ENCODE results near the gene CD151.

The CD151 gene

GRCh38 chr11:819129-819931 lies 13.4 kb upstream of the CD151 start:
- Histone ChIP-seq H3K4me1 (ENCODE audit: insufficient read depth, poor library complexity, severe bottlenecking) (peaks cover 15% of the 10 kb centered on the region), H3K27ac (ENCODE audit: poor library complexity, severe bottlenecking) (peak overlapping the region; percentile 77), H3K27me3 (ENCODE audit: insufficient read depth, poor library complexity, severe bottlenecking) (no peaks in the 10 kb centered on the region), H3K9me3 (ENCODE audit: severe bottlenecking) (no peaks in the 10 kb centered on the region), H3K4me3 (ENCODE audit: severe bottlenecking) (peak overlapping the region; percentile 80), H3K36me3 (ENCODE audit: low read depth) (no peaks in the 10 kb centered on the region)
- peak; percentile 50 for ATAC-seq (ENCODE audit: low read depth)
- TF ChIP-seq CTCF (IDR thresholded peaks at IDR 0.05; ENCODE audit: poor library complexity, severe bottlenecking) = no peak
- DNase-seq (ENCODE audit: low spot score) = no peak

DNA sequence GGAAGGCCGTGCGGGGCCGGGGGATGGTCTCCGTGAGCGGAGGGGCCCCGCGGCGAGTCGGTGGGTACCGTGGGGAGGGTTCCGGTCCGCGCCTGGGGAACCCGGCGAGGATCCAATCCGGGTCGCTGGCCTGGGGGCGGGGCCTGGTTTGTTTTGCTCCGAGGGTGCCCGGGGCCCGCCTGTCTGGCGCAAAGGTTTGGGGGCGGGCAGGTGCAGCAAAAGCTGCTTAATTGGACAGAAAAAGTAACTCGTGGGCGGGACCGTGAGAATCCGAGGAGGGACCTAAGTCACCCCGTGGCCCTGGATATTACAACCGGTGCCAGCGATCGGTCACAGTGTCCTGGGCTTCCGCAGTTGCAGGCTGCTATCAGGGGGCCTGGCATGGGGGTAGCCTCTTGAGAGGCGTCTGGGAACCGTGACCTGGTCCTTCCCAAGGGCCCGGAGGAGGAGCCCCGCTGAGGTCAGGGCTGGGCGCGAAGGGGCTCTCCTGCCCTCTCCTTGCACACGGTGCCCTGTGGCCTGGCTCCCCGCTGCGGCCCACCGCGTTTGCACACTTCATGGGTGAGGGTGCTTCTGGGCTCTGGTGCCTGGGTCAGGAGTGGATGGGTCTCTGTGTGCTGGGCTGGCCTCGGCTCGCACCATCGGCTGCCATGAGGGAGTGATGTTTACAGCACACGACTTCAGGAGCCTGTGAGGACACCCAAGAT lies 12.7 kb upstream of the CD151 start:
- no peak for TF ChIP-seq CTCF (IDR thresholded peaks at IDR 0.05; ENCODE audit: poor library complexity, severe bottlenecking)
- ATAC-seq (ENCODE audit: low read depth) = peak; percentile 57

GRCh38 chr11:820655-821511 lies 11.9 kb upstream of the CD151 start:
- Histone ChIP-seq H3K4me1 (ENCODE audit: insufficient read depth, poor library complexity, severe bottlenecking) (peaks cover 15% of the 10 kb centered on the region), H3K27me3 (ENCODE audit: insufficient read depth, poor library complexity, severe bottlenecking) (no peaks in the 10 kb centered on the region), H3K4me3 (ENCODE audit: severe bottlenecking) (peak overlapping the region; percentile 80), H3K9me3 (ENCODE audit: severe bottlenecking) (no peaks in the 10 kb centered on the region), H3K36me3 (ENCODE audit: low read depth) (no peaks in the 10 kb centered on the region), H3K27ac (ENCODE audit: poor library complexity, severe bottlenecking) (peak overlapping the region; percentile 77)
- ATAC-seq (ENCODE audit: low read depth) (peak; percentile 28; the same call in 2 of the 3 replicates), DNase-seq (ENCODE audit: low spot score) (no peak)
- no peak for TF ChIP-seq CTCF (IDR thresholded peaks at IDR 0.05; ENCODE audit: poor library complexity, severe bottlenecking)

More for the DNA sequence above, 12.7 kb upstream of the CD151 start:
- no peaks in the 10 kb centered on the region for H3K27me3 ChIP-seq (ENCODE audit: insufficient read depth, poor library complexity, severe bottlenecking)
- H3K27ac ChIP-seq (ENCODE audit: poor library complexity, severe bottlenecking) = peak overlapping the region; percentile 77
- no peaks in the 10 kb centered on the region for H3K36me3 ChIP-seq (ENCODE audit: low read depth)
- DNase-seq (ENCODE audit: low spot score) = peak; percentile 93
- H3K4me3 ChIP-seq (ENCODE audit: severe bottlenecking) = peak overlapping the region; percentile 80
- no peaks in the 10 kb centered on the region for H3K9me3 ChIP-seq (ENCODE audit: severe bottlenecking)
- peaks cover 15% of the 10 kb centered on the region for H3K4me1 ChIP-seq (ENCODE audit: insufficient read depth, poor library complexity, severe bottlenecking)

- no peak for ATAC-seq (ENCODE audit: low read depth)
- Histone ChIP-seq H3K9me3 (ENCODE audit: severe bottlenecking) (no peaks in the 10 kb centered on the region), H3K36me3 (ENCODE audit: low read depth) (no peaks in the 10 kb centered on the region), H3K4me3 (ENCODE audit: severe bottlenecking) (no peak overlapping the region), H3K27ac (ENCODE audit: poor library complexity, severe bottlenecking) (peak overlapping the region; percentile 77), H3K4me1 (ENCODE audit: insufficient read depth, poor library complexity, severe bottlenecking) (peaks cover 15% of the 10 kb centered on the region), H3K27me3 (ENCODE audit: insufficient read depth, poor library complexity, severe bottlenecking) (peaks cover 5% of the 10 kb centered on the region)
- DNase-seq (ENCODE audit: low spot score) = no peak
- no peak for TF ChIP-seq CTCF (IDR thresholded peaks at IDR 0.05; ENCODE audit: poor library complexity, severe bottlenecking)
These were observed 11.0 kb upstream of the CD151 start for GRCh38 chr11:821512-822371.

Measured in RWPE2 (cell line).